GM12891 (cell line): Measurements from ENCODE around the gene C2orf80.

Experiments used
- PAX5 ChIP-seq: IDR thresholded peaks from 2 replicates; pipeline ENCODE4 v1.6.1; 2011; ENCODE audit warnings: low read length, moderate library complexity, mild to moderate bottlenecking; ENCODE audit not compliant: insufficient read depth, severe bottlenecking
- POLR2A ChIP-seq: IDR thresholded peaks from 2 replicates; pipeline ENCODE4 v1.6.1; 2011; ENCODE audit warnings: low read depth, low read length, control low read depth
- POLR2AphosphoS5 ChIP-seq: IDR thresholded peaks from 2 replicates; pipeline ENCODE4 v1.6.1; 2011; ENCODE audit warnings: low read depth, low read length, control low read depth
- SPI1 ChIP-seq: IDR thresholded peaks from 2 replicates; pipeline ENCODE4 v1.6.1; 2011; ENCODE audit warnings: low read depth, low read length, control low read depth
- TAF1 ChIP-seq: IDR thresholded peaks from 2 replicates; pipeline ENCODE4 v1.6.1; 2011; ENCODE audit warnings: low read depth, low read length, control low read depth

GRCh38 chr2:208150956-208151355 is 38.9 kb downstream of the C2orf80 start:
- TF ChIP-seq TAF1: no peak
- no peak for TF ChIP-seq POLR2A
- no peak for TF ChIP-seq POLR2AphosphoS5
- TF ChIP-seq PAX5: no peak
- TF ChIP-seq SPI1: no peak
